Lower lobe of right lung (tissue), 2 donors: Measurements from ENCODE around the gene IGFBP4. TPM values are rescaled to one million over a fixed set of nuclear protein-coding genes. Genes with fewer than 3 reads are reported as not detected.

Source experiments
- ATAC-seq, 2 donors: fragments of 200-7000 bp; cut with Tn5 transposase; one replicate each; pipeline ENCODE4 v1.9.1; 2020 to 2022; ENCODE audit warnings: mild to moderate bottlenecking in 2 of 2, moderate library complexity in 2 of 2
- DNase-seq: peaks from one replicate; pipeline ENCODE4 v3.0.0-alpha.2; 2020
- H3K27ac ChIP-seq: fragments of 200-600 bp; one replicate; pipeline ENCODE4 v1.8.0; 2022
- H3K27me3 ChIP-seq: fragments of 200-600 bp; one replicate; pipeline ENCODE4 v1.8.0; 2022; ENCODE audit warnings: low read depth
- H3K36me3 ChIP-seq: fragments of 200-600 bp; one replicate; pipeline ENCODE4 v1.8.0; 2022; ENCODE audit warnings: mild to moderate bottlenecking
- H3K4me1 ChIP-seq: fragments of 200-600 bp; one replicate; pipeline ENCODE4 v1.8.0; 2022
- H3K4me3 ChIP-seq: fragments of 200-600 bp; one replicate; pipeline ENCODE4 v1.8.0; 2022; ENCODE audit warnings: mild to moderate bottlenecking
- H3K9me3 ChIP-seq: fragments of 200-600 bp; one replicate; pipeline ENCODE4 v1.8.0; 2022
- CTCF ChIP-seq: fragments of 200-600 bp; IDR thresholded peaks from one replicate; pipeline ENCODE4 v1.8.0; 2022; ENCODE audit warnings: antibody characterized with exemption, mild to moderate bottlenecking
- intact Hi-C: fragments of 100-400 bp; cut with DNase I; formaldehyde crosslinking; loops from one replicate; pipeline ENCODE4 v1.11.0; 2022
- total RNA-seq: library from RNA; stranded (reverse); fragmentation: NEBNext Ultra II Directional; extraction: Animal tissue kit (Norgen Biotek cat#: 25700); gene quantifications from one replicate; pipeline ENCODE4 v1.2.1, GENCODE V29; 2021
- donor health status: DM: no; HTN: yes; CAD: no; lungs with severe emphysema.

Gene IGFBP4
- total RNA-seq, 1 donor from 2014 or later: 371 TPM

DNA sequence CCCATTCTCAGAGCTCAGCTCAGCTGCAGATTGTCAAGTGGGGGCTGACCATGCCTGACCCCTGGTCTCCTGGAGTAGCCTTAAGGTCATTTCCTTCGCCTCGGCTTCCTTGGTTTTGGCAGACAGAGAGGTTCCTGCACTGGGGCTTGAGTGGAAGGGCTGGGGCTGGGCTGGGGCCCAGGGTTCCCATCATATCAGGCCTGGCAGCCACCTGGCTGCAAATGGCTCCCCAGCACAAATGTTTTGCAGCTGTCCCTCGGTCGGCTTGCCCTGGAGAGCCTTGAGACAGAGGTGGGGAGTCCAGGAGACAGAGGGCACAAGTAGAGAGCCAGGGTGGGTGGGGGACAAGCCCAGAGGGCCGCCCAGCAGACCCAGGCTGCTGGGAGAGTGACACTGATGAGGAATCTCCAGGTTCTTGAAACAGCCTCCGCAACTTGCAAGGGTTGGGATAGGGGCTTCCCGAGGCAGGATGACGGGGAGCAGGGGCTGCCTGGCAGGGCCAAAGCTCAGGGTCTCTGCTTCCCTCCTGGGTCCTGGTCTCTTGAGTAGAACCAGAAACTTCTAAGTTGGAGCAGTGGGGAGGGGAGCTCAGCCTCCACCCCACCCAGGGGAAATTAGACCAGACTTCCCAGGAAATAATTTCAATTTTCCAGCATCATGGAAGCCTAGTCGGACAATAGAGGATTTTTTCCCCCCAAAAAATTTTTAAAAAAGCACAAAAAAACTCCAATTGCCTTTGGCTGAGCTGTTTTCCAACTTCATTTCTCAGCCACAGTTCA, 19.3 kb downstream of the IGFBP4 start:
- Histone ChIP-seq H3K36me3 (peaks cover 7% of the 10 kb centered on the region), H3K4me1 (peaks cover 40% of the 10 kb centered on the region), H3K27me3 (no peaks in the 10 kb centered on the region), H3K4me3 (no peak overlapping the region), H3K27ac (no peak overlapping the region), H3K9me3 (no peaks in the 10 kb centered on the region)
- intact Hi-C loops: no loop called here
- ATAC-seq (no peak), DNase-seq (no peak)
- TF ChIP-seq CTCF: no peak

- peaks cover under 1% of the 10 kb centered on the region for H3K36me3 ChIP-seq
- ATAC-seq (no peak), DNase-seq (no peak)
- H3K27me3 ChIP-seq: no peaks in the 10 kb centered on the region
- H3K27ac ChIP-seq: no peak overlapping the region
- no peak for TF ChIP-seq CTCF
- H3K4me3 ChIP-seq: no peak overlapping the region
- no peaks in the 10 kb centered on the region for H3K9me3 ChIP-seq
- H3K4me1 ChIP-seq: peaks cover 34% of the 10 kb centered on the region
- intact Hi-C loops: no loop called here
Observed at GRCh38 chr17:40463122-40463550, 19.9 kb downstream of the IGFBP4 start.

GRCh38 chr17:40464392-40464855, 21.2 kb downstream of the IGFBP4 start:
- H3K9me3 ChIP-seq: no peaks in the 10 kb centered on the region
- TF ChIP-seq CTCF: no peak
- H3K27ac ChIP-seq: no peak overlapping the region
- no peaks in the 10 kb centered on the region for H3K27me3 ChIP-seq
- no peak for ATAC-seq
- no peaks in the 10 kb centered on the region for H3K36me3 ChIP-seq
- no peak overlapping the region for H3K4me3 ChIP-seq
- peaks cover 26% of the 10 kb centered on the region for H3K4me1 ChIP-seq
- DNase-seq: no peak
- intact Hi-C loops: no loop called here

GRCh38 chr17:40466298-40466971, 23.2 kb downstream of the IGFBP4 start:
- intact Hi-C loops: no loop called here

More at GRCh38 chr17:40466298-40466971, 23.2 kb downstream of the IGFBP4 start:
- Histone ChIP-seq H3K27me3 (no peaks in the 10 kb centered on the region), H3K4me1 (peaks cover 17% of the 10 kb centered on the region), H3K36me3 (no peaks in the 10 kb centered on the region), H3K4me3 (no peak overlapping the region), H3K9me3 (no peaks in the 10 kb centered on the region), H3K27ac (no peak overlapping the region)
- DNase-seq (no peak), ATAC-seq (no peak)
- TF ChIP-seq CTCF: no peak
